ENCODE results near the gene CSMD2. TPM values are rescaled to one million over a fixed set of nuclear protein-coding genes. Genes with fewer than 3 reads are reported as not detected.
A peak's percentile ranks its signal among the peaks of the same experiment; 100 is the strongest.

Gene CSMD2
- polyA plus RNA-seq, 1 of the 3 experiments (the other 2 are of a cell fraction) = not detected

- Histone ChIP-seq H3K9me3 (no peaks in the 10 kb centered on the region), H4K20me1 (ENCODE audit: insufficient read depth) (no peaks in the 10 kb centered on the region), H3K36me3 (replicated peaks in 1 of 2; ENCODE audit: control insufficient read depth in 1 of 2, insufficient read depth in 2 of 2, low read length in 1 of 2) (no peaks in the 10 kb centered on the region), H3F3A (replicated peaks; ENCODE audit: insufficient read depth) (no peaks in the 10 kb centered on the region), H2AFZ (ENCODE audit: low read depth) (no peak overlapping the region), H3K79me2 (ENCODE audit: insufficient read depth) (no peaks in the 10 kb centered on the region), H3K27ac (ENCODE audit: low read depth in 2 of 2, low read length in 1 of 2) (no peak overlapping the region), H3K4me1 (ENCODE audit: control insufficient read depth in 1 of 2, insufficient read depth in 2 of 2, low read depth in 1 of 2, low read length in 1 of 2) (no peaks in the 10 kb centered on the region; a peak in 1 of 4 replicates), H3K9me2 (no peaks in the 10 kb centered on the region), H3K4me3 (ENCODE audit: low read depth in 2 of 2, low read length in 1 of 2) (no peak overlapping the region), H3K4me2 (no peak overlapping the region), H3K27me3 (ENCODE audit: insufficient read depth) (no peaks in the 10 kb centered on the region), H3K9ac (no peak overlapping the region)
- ChIA-PET POLR2A (interaction anchor here (1.3 kb wide), 1 partner anchor 16 kb away, joined by 3 read pairs; no protein-coding TSS in a partner anchor), CTCF (interaction anchor here (1.6 to 8.4 kb wide), 4 partner anchors 13 to 942 kb away, joined by 5 to 54 read pairs (median 8); no protein-coding TSS in a partner anchor)
- WGBS (ENCODE audit: low lambda C conversion rate) = 33% methylated on average over 7 of the region's 7 CpGs
- no peak for DNase-seq
- TF ChIP-seq, protein P1, sequence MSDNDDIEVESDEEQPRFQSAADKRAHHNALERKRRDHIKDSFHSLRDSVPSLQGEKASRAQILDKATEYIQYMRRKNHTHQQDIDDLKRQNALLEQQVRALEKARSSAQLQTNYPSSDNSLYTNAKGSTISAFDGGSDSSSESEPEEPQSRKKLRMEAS (IDR thresholded peaks at IDR 0.05; ENCODE audit: low read depth) = no peak
- no peak for TF ChIP-seq MEF2A (IDR thresholded peaks at IDR 0.05; ENCODE audit: borderline replicate concordance, low read depth)
- no peak for TF ChIP-seq RFX5 (IDR thresholded peaks at IDR 0.05; ENCODE audit: low read length)
- TF ChIP-seq ZBTB33 (IDR thresholded peaks at IDR 0.05; ENCODE audit: borderline replicate concordance, low read depth) = no peak
- TF ChIP-seq, protein P2, sequence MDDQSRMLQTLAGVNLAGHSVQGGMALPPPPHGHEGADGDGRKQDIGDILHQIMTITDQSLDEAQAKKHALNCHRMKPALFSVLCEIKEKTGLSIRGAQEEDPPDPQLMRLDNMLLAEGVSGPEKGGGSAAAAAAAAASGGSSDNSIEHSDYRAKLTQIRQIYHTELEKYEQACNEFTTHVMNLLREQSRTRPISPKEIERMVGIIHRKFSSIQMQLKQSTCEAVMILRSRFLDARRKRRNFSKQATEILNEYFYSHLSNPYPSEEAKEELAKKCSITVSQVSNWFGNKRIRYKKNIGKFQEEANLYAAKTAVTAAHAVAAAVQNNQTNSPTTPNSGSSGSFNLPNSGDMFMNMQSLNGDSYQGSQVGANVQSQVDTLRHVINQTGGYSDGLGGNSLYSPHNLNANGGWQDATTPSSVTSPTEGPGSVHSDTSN (IDR thresholded peaks at IDR 0.05) = no peak
- no peak for TF ChIP-seq RCOR1 (IDR thresholded peaks at IDR 0.05; ENCODE audit: low read length)
These were observed 509.5 kb downstream of the CSMD2 start for GRCh38 chr1:33655496-33655895.

DNA sequence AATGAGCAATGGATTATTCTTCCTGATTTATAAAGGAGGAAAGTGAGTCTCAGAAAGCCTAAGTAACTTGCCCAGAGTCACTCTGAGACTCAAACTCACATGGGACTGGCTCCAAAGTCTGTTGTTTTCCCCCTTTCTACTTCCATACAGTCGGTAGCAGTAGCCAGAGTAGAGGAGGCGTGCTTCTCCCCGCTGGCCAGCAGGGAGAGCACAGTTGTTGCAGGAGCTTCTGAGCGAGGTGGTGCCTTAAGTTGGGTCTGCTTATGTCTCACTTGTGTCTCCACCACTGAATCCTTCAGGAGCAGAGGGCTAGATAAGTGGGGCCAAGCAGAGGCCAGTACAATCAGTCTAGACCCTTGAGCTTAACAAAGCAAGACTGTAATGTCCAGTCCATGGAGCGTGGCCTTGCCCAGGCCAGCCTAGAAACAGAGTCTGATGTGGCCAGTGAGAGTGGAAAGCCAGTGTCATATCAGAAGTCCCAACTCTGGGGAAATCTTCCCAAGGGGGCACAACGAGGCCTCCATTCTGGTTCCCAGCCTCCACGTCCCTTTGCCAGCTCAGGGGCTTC is 510.7 kb downstream of the CSMD2 start:
- no peak overlapping the region for H3K27ac ChIP-seq (ENCODE audit: low read depth in 2 of 2, low read length in 1 of 2)
- no peaks in the 10 kb centered on the region for H3F3A ChIP-seq (replicated peaks; ENCODE audit: insufficient read depth)
- no peaks in the 10 kb centered on the region; a peak in 1 of 4 replicates for H3K4me1 ChIP-seq (ENCODE audit: control insufficient read depth in 1 of 2, insufficient read depth in 2 of 2, low read depth in 1 of 2, low read length in 1 of 2)
- no peak overlapping the region for H3K4me3 ChIP-seq (ENCODE audit: low read depth in 2 of 2, low read length in 1 of 2)
- ChIA-PET CTCF (interaction anchor here (0.7 to 8.4 kb wide), 11 partner anchors 9 to 1088 kb away, joined by 3 to 54 read pairs (median 5); no protein-coding TSS in a partner anchor), POLR2A (no interaction called here)
- no peaks in the 10 kb centered on the region for H4K20me1 ChIP-seq (ENCODE audit: insufficient read depth)
- no peak overlapping the region for H3K9ac ChIP-seq
- H3K79me2 ChIP-seq (ENCODE audit: insufficient read depth) = no peaks in the 10 kb centered on the region
- H2AFZ ChIP-seq (ENCODE audit: low read depth) = no peak overlapping the region
- H3K36me3 ChIP-seq (replicated peaks in 1 of 2; ENCODE audit: control insufficient read depth in 1 of 2, insufficient read depth in 2 of 2, low read length in 1 of 2) = no peaks in the 10 kb centered on the region
- WGBS (ENCODE audit: low lambda C conversion rate) = 13% methylated on average over 5 of the region's 7 CpGs
- no peaks in the 10 kb centered on the region for H3K27me3 ChIP-seq (ENCODE audit: insufficient read depth)
- no peak overlapping the region for H3K4me2 ChIP-seq
- no peaks in the 10 kb centered on the region for H3K9me3 ChIP-seq
- H3K9me2 ChIP-seq = no peaks in the 10 kb centered on the region
- DNase-seq = peak; percentile 42
- TF ChIP-seq, protein P3, sequence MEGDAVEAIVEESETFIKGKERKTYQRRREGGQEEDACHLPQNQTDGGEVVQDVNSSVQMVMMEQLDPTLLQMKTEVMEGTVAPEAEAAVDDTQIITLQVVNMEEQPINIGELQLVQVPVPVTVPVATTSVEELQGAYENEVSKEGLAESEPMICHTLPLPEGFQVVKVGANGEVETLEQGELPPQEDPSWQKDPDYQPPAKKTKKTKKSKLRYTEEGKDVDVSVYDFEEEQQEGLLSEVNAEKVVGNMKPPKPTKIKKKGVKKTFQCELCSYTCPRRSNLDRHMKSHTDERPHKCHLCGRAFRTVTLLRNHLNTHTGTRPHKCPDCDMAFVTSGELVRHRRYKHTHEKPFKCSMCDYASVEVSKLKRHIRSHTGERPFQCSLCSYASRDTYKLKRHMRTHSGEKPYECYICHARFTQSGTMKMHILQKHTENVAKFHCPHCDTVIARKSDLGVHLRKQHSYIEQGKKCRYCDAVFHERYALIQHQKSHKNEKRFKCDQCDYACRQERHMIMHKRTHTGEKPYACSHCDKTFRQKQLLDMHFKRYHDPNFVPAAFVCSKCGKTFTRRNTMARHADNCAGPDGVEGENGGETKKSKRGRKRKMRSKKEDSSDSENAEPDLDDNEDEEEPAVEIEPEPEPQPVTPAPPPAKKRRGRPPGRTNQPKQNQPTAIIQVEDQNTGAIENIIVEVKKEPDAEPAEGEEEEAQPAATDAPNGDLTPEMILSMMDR (IDR thresholded peaks at IDR 0.05) = no peak
- TF ChIP-seq EZH2phosphoT487 (IDR thresholded peaks at IDR 0.05; ENCODE audit: borderline replicate concordance, low read depth) = no peak
- TF ChIP-seq, protein P4, sequence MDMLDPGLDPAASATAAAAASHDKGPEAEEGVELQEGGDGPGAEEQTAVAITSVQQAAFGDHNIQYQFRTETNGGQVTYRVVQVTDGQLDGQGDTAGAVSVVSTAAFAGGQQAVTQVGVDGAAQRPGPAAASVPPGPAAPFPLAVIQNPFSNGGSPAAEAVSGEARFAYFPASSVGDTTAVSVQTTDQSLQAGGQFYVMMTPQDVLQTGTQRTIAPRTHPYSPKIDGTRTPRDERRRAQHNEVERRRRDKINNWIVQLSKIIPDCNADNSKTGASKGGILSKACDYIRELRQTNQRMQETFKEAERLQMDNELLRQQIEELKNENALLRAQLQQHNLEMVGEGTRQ (IDR thresholded peaks at IDR 0.05; ENCODE audit: borderline replicate concordance, low read depth, low read length) = no peak
- TF ChIP-seq MEF2A (IDR thresholded peaks at IDR 0.05; ENCODE audit: borderline replicate concordance, low read depth) = no peak
- no peak for TF ChIP-seq MXI1 (IDR thresholded peaks at IDR 0.05; ENCODE audit: low read depth, low read length)
- TF ChIP-seq SMC3 (IDR thresholded peaks at IDR 0.05; ENCODE audit: low read depth, low read length) = peak; percentile 22; the same call in 1 of the 2 replicates
- TF ChIP-seq RCOR1 (IDR thresholded peaks at IDR 0.05; ENCODE audit: low read length) = no peak
- TF ChIP-seq IRF3 (IDR thresholded peaks at IDR 0.05; ENCODE audit: low read depth, low read length) = no peak
- no peak for TF ChIP-seq SIN3A (IDR thresholded peaks at IDR 0.05; ENCODE audit: borderline replicate concordance, low read depth, low read length)
- TF ChIP-seq, protein P2 (IDR thresholded peaks at IDR 0.05) = no peak
- TF ChIP-seq POLR2AphosphoS5 (IDR thresholded peaks at IDR 0.05; ENCODE audit: low read depth, low read length) = no peak
- no peak for TF ChIP-seq CHD2 (IDR thresholded peaks at IDR 0.05; ENCODE audit: low read length, partially characterized antibody)
- no peak for TF ChIP-seq ELF1 (IDR thresholded peaks at IDR 0.05)
- TF ChIP-seq RXRA (IDR thresholded peaks at IDR 0.05; ENCODE audit: borderline replicate concordance, low read depth) = no peak
